WTC11 (cell line): ENCODE data around the gene WDR91. TPM values are rescaled to one million over a fixed set of nuclear protein-coding genes. Genes with fewer than 3 reads are reported as not detected.

ENCODE experiments used
- ATAC-seq: fragments of 200-7000 bp; cut with Tn5 transposase; 2 replicates; pipeline ENCODE4 v1.10.0; 2021; ENCODE audit warnings: mild to moderate bottlenecking, moderate library complexity
- CTCF ChIA-PET: fragments of 300-600 bp; sonication (Branson Sonifier 250); formaldehyde crosslinking; loops from one replicate; lab custom pipeline; 2021; ENCODE audit warnings: antibody characterized with exemption; lab: Charles Lee
- POLR2A ChIA-PET: fragments of 350-600 bp; sonication (Branson Sonifier 250); formaldehyde crosslinking; loops from one replicate; lab custom pipeline; 2021; ENCODE audit warnings: antibody characterized with exemption; lab: Charles Lee
- DNase-seq: peaks from one replicate; pipeline ENCODE4 v3.0.0; 2021; ENCODE audit warnings: low spot score
- H3K27ac Mint-ChIP-seq: 2 replicates; pipeline ENCODE4 v1.8.0; 2021; ENCODE audit warnings: mixed read lengths
- H3K27me3 Mint-ChIP-seq: 2 replicates; pipeline ENCODE4 v1.8.0; 2021; ENCODE audit warnings: low read depth, mild to moderate bottlenecking, moderate library complexity, mixed read lengths
- H3K36me3 Mint-ChIP-seq: 2 replicates; pipeline ENCODE4 v1.8.0; 2021; ENCODE audit warnings: mixed read lengths
- H3K4me1 Mint-ChIP-seq: 2 replicates; pipeline ENCODE4 v1.8.0; 2022; ENCODE audit warnings: mixed read lengths
- H3K4me3 Mint-ChIP-seq: 2 replicates; pipeline ENCODE4 v1.8.0; 2021; ENCODE audit warnings: mild to moderate bottlenecking, moderate library complexity, mixed read lengths
- H3K9me3 Mint-ChIP-seq: 2 replicates; pipeline ENCODE4 v1.8.0; 2021; ENCODE audit warnings: mixed read lengths
- CREM ChIP-seq: sonication (generic); formaldehyde crosslinking; IDR thresholded peaks from 2 replicates; pipeline ENCODE4 v1.8.1; 2022; ENCODE audit warnings: mild to moderate bottlenecking, missing genetic modification reagents, moderate library complexity
- EMX1 ChIP-seq: fragments of 250-450 bp; sonication (Bioruptor Pico); IDR thresholded peaks from 2 replicates; pipeline ENCODE4 v1.8.0; 2021; ENCODE audit warnings: mild to moderate bottlenecking
- ETV6 ChIP-seq: sonication (generic); formaldehyde crosslinking; IDR thresholded peaks from 2 replicates; pipeline ENCODE4 v1.8.1; 2022; ENCODE audit warnings: mild to moderate bottlenecking, missing genetic modification reagents
- FOXJ3 ChIP-seq: sonication (generic); formaldehyde crosslinking; IDR thresholded peaks from 2 replicates; pipeline ENCODE4 v1.9.0; 2021; ENCODE audit warnings: missing genetic modification reagents, mild to moderate bottlenecking, borderline replicate concordance
- FOXP1 ChIP-seq: sonication (generic); formaldehyde crosslinking; IDR thresholded peaks from 2 replicates; pipeline ENCODE4 v1.8.0; 2022; ENCODE audit warnings: missing genetic modification reagents, mild to moderate bottlenecking, moderate library complexity, borderline replicate concordance
- GTF2I ChIP-seq: fragments of 250-450 bp; sonication (Bioruptor Pico); conservative IDR thresholded peaks from 2 replicates; pipeline ENCODE4 v1.4.0; 2021; ENCODE audit warnings: mild to moderate bottlenecking
- JAZF1 ChIP-seq: fragments of 250-450 bp; sonication (Bioruptor Pico); IDR thresholded peaks from 2 replicates; pipeline ENCODE4 v1.9.0; 2021; ENCODE audit warnings: moderate library complexity, mild to moderate bottlenecking, inconsistent platforms
- MYBL2 ChIP-seq: sonication (generic); formaldehyde crosslinking; IDR thresholded peaks from 2 replicates; pipeline ENCODE4 v1.8.1; 2023; ENCODE audit warnings: mild to moderate bottlenecking, moderate library complexity, missing genetic modification reagents
- RELA ChIP-seq: sonication (generic); formaldehyde crosslinking; IDR thresholded peaks from 2 replicates; pipeline ENCODE4 v1.8.1; 2022; ENCODE audit warnings: missing genetic modification reagents, mild to moderate bottlenecking, borderline replicate concordance
- SMAD3 ChIP-seq: sonication (generic); formaldehyde crosslinking; IDR thresholded peaks from 2 replicates; pipeline ENCODE4 v1.8.0; 2022; ENCODE audit warnings: missing genetic modification reagents, mild to moderate bottlenecking, borderline replicate concordance
- SOX15 ChIP-seq: fragments of 250-450 bp; sonication (Bioruptor Pico); IDR thresholded peaks from 2 replicates; pipeline ENCODE4 v1.9.0; 2021; ENCODE audit warnings: mild to moderate bottlenecking
- SP1 ChIP-seq: sonication (generic); formaldehyde crosslinking; conservative IDR thresholded peaks from 2 replicates; pipeline ENCODE4 v1.8.1; 2022; ENCODE audit warnings: missing genetic modification reagents
- TEAD4 ChIP-seq: sonication (generic); formaldehyde crosslinking; IDR thresholded peaks from 2 replicates; pipeline ENCODE4 v1.8.0; 2022; ENCODE audit warnings: mild to moderate bottlenecking, missing genetic modification reagents
- TP53 ChIP-seq: sonication (generic); formaldehyde crosslinking; IDR thresholded peaks from 2 replicates; pipeline ENCODE4 v1.8.1; 2023; ENCODE audit warnings: mild to moderate bottlenecking, missing genetic modification reagents
- ZBTB21 ChIP-seq: sonication (generic); formaldehyde crosslinking; IDR thresholded peaks from 2 replicates; pipeline ENCODE4 v1.8.1; 2023; ENCODE audit warnings: mild to moderate bottlenecking, missing genetic modification reagents, borderline replicate concordance
- ZNF263 ChIP-seq: sonication (generic); formaldehyde crosslinking; IDR thresholded peaks from 2 replicates; pipeline ENCODE4 v1.8.1; 2022; ENCODE audit warnings: low read depth, mild to moderate bottlenecking, moderate library complexity, missing genetic modification reagents
- total RNA-seq: library from RNA; stranded (reverse); gene quantifications from 3 replicates; pipeline ENCODE4 v1.2.3, GENCODE V29; 2021
- TF ChIP-seq, protein P1 (sequence below): sonication (generic); formaldehyde crosslinking; IDR thresholded peaks from 2 replicates; pipeline ENCODE4 v1.8.0; 2022; ENCODE audit warnings: missing genetic modification reagents
- TF ChIP-seq, protein P2 (sequence below): sonication (generic); formaldehyde crosslinking; IDR thresholded peaks from 2 replicates; pipeline ENCODE4 v1.8.0; 2023; ENCODE audit warnings: missing genetic modification reagents
- TF ChIP-seq, protein P3 (sequence below): sonication (generic); formaldehyde crosslinking; IDR thresholded peaks from 2 replicates; pipeline ENCODE4 v1.8.1; 2022; ENCODE audit warnings: mild to moderate bottlenecking, moderate library complexity, missing genetic modification reagents
- TF ChIP-seq, protein P4 (sequence below): fragments of 250-450 bp; sonication (Bioruptor Pico); IDR thresholded peaks from 2 replicates; pipeline ENCODE4 v2.1.2; 2022; ENCODE audit warnings: mild to moderate bottlenecking, moderate library complexity
- TF ChIP-seq, protein P5 (sequence below): sonication (generic); formaldehyde crosslinking; IDR thresholded peaks from 2 replicates; pipeline ENCODE4 v1.8.0; 2022; ENCODE audit warnings: mild to moderate bottlenecking, missing genetic modification reagents

Gene WDR91
- total RNA-seq, 1 experiment from 2014 or later: 12.0 TPM

DNA sequence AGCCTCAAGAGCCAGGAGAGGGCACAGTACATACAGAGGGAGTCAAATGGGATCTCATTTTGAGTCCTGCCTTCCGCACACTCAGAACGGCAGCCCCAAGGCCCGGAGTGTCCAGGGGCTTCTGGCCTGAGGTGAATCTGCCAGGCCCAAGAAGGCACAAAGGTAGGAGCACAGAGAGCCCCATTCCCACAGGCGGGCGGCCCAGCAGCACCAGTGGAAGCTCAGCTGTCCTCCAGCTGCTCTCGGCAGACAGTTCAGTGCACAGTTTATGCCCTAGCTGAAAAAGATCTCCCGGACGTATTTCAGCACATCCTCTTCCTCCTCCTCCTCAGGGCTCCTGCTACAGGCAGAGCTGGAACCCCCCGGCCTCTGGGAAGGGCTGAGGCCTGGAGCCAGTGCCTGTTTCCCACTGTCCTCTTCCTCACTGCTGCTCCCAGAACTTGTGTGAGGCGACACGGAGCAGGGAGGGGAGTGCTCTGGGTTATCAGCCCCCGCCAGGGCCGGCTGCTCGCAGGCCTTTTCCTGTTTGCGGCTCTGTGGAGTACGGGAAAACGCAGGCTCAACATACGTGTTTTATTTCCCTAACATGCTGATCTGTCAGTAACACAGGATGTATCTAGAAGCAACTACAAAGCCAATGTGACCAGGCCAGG, 44.9 kb downstream of the WDR91 start:
- no peak overlapping the region for H3K4me3 Mint-ChIP-seq
- peaks cover 25% of the 10 kb centered on the region for H3K4me1 Mint-ChIP-seq
- peaks cover 69% of the 10 kb centered on the region for H3K36me3 Mint-ChIP-seq
- ChIA-PET POLR2A (no interaction called here), CTCF (no interaction called here)
- H3K27ac Mint-ChIP-seq: no peak overlapping the region
- DNase-seq: no peak
- no peaks in the 10 kb centered on the region; the same call in 1 of the 2 replicates for H3K27me3 Mint-ChIP-seq
- H3K9me3 Mint-ChIP-seq: peaks cover 20% of the 10 kb centered on the region
- ATAC-seq: no peak
- no peak for TF ChIP-seq CREM (CRISPR knock-in tag)
- TF ChIP-seq SP1 (CRISPR knock-in tag): no peak

DNA sequence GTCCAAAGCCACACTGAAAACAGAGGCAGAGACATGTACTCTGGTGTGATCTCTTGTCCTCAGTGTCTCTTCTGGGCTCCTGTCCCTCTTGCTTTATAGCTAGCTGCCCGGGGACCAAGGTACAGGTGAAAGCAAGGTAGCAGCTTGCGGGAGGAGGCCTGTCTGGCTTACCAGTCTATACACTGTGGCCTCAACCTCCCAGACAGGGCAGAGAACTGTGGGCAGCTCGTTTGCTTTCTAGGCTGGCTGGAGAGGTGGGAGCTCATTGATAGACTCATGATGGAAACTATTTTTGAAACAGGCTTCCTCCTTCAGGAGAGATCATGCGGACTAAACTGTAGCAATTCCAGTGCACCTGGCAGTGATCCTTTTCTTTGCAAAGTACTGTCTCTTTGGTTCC, 45.5 kb downstream of the WDR91 start:
- no peak overlapping the region for H3K27ac Mint-ChIP-seq
- DNase-seq (no peak), ATAC-seq (no peak)
- ChIA-PET CTCF (no interaction called here), POLR2A (no interaction called here)
- H3K36me3 Mint-ChIP-seq: peaks cover 75% of the 10 kb centered on the region
- no peak for TF ChIP-seq JAZF1 (CRISPR knock-in tag)
- no peak for TF ChIP-seq ZNF263 (CRISPR knock-in tag)
- TF ChIP-seq SMAD3: no peak
- TF ChIP-seq SOX15 (CRISPR knock-in tag): no peak
- TF ChIP-seq, protein P1, sequence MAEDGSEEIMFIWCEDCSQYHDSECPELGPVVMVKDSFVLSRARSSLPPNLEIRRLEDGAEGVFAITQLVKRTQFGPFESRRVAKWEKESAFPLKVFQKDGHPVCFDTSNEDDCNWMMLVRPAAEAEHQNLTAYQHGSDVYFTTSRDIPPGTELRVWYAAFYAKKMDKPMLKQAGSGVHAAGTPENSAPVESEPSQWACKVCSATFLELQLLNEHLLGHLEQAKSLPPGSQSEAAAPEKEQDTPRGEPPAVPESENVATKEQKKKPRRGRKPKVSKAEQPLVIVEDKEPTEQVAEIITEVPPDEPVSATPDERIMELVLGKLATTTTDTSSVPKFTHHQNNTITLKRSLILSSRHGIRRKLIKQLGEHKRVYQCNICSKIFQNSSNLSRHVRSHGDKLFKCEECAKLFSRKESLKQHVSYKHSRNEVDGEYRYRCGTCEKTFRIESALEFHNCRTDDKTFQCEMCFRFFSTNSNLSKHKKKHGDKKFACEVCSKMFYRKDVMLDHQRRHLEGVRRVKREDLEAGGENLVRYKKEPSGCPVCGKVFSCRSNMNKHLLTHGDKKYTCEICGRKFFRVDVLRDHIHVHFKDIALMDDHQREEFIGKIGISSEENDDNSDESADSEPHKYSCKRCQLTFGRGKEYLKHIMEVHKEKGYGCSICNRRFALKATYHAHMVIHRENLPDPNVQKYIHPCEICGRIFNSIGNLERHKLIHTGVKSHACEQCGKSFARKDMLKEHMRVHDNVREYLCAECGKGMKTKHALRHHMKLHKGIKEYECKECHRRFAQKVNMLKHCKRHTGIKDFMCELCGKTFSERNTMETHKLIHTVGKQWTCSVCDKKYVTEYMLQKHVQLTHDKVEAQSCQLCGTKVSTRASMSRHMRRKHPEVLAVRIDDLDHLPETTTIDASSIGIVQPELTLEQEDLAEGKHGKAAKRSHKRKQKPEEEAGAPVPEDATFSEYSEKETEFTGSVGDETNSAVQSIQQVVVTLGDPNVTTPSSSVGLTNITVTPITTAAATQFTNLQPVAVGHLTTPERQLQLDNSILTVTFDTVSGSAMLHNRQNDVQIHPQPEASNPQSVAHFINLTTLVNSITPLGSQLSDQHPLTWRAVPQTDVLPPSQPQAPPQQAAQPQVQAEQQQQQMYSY (CRISPR knock-in tag): no peak
- TF ChIP-seq, protein P2, sequence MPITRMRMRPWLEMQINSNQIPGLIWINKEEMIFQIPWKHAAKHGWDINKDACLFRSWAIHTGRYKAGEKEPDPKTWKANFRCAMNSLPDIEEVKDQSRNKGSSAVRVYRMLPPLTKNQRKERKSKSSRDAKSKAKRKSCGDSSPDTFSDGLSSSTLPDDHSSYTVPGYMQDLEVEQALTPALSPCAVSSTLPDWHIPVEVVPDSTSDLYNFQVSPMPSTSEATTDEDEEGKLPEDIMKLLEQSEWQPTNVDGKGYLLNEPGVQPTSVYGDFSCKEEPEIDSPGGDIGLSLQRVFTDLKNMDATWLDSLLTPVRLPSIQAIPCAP (CRISPR knock-in tag): no peak
- TF ChIP-seq FOXP1 (CRISPR knock-in tag): no peak
- H3K4me1 Mint-ChIP-seq: peaks cover 27% of the 10 kb centered on the region
- H3K27me3 Mint-ChIP-seq: no peaks in the 10 kb centered on the region; the same call in 1 of the 2 replicates
- H3K9me3 Mint-ChIP-seq: peaks cover 26% of the 10 kb centered on the region
- H3K4me3 Mint-ChIP-seq: no peak overlapping the region

DNA sequence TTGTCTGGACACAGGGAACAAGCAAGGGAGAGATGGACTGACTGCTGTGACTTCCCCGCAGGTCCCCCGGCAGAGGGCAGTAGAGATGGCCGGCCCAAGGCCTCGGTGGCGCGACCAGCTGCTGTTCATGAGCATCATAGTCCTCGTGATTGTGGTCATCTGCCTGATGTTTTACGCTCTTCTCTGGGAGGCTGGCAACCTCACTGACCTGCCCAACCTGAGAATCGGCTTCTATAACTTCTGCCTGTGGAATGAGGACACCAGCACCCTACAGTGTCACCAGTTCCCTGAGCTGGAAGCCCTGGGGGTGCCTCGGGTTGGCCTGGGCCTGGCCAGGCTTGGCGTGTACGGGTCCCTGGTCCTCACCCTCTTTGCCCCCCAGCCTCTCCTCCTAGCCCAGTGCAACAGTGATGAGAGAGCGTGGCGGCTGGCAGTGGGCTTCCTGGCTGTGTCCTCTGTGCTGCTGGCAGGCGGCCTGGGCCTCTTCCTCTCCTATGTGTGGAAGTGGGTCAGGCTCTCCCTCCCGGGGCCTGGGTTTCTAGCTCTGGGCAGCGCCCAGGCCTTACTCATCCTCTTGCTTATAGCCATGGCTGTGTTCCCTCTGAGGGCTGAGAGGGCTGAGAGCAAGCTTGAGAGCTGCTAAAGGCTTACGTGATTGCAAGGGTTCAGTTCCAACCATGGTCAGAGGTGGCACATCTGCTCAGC, 46.8 kb downstream of the WDR91 start:
- POLR2A ChIA-PET: interaction anchor here (0.6 kb wide), 1 partner anchor 705 kb away, joined by 3 read pairs; no protein-coding TSS in a partner anchor
- ATAC-seq (peak; percentile 13; the same call in 1 of the 2 replicates), DNase-seq (no peak)
- H3K9me3 Mint-ChIP-seq: peaks cover 28% of the 10 kb centered on the region
- CTCF ChIA-PET: interaction anchor here (0.6 to 1.7 kb wide), 8 partner anchors 10 to 498 kb away, joined by 3 to 9 read pairs (median 3); partner anchors contain the start of genes AGBL3 and STMP1
- no peaks in the 10 kb centered on the region; the same call in 1 of the 2 replicates for H3K27me3 Mint-ChIP-seq
- H3K4me1 Mint-ChIP-seq: peaks cover 32% of the 10 kb centered on the region
- peaks cover 84% of the 10 kb centered on the region for H3K36me3 Mint-ChIP-seq
- peak overlapping the region; percentile 70; the same call in 1 of the 2 replicates for H3K27ac Mint-ChIP-seq
- H3K4me3 Mint-ChIP-seq: no peak overlapping the region
- TF ChIP-seq, protein P3, sequence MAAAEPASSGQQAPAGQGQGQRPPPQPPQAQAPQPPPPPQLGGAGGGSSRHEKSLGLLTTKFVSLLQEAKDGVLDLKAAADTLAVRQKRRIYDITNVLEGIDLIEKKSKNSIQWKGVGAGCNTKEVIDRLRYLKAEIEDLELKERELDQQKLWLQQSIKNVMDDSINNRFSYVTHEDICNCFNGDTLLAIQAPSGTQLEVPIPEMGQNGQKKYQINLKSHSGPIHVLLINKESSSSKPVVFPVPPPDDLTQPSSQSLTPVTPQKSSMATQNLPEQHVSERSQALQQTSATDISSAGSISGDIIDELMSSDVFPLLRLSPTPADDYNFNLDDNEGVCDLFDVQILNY (CRISPR knock-in tag): no peak
- TF ChIP-seq ETV6 (CRISPR knock-in tag): no peak
- TF ChIP-seq, protein P4, sequence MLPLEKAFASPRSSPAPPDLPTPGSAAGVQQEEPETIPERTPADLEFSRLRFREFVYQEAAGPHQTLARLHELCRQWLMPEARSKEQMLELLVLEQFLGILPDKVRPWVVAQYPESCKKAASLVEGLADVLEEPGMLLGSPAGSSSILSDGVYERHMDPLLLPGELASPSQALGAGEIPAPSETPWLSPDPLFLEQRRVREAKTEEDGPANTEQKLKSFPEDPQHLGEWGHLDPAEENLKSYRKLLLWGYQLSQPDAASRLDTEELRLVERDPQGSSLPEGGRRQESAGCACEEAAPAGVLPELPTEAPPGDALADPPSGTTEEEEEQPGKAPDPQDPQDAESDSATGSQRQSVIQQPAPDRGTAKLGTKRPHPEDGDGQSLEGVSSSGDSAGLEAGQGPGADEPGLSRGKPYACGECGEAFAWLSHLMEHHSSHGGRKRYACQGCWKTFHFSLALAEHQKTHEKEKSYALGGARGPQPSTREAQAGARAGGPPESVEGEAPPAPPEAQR (CRISPR knock-in tag): no peak
- TF ChIP-seq, protein P5, sequence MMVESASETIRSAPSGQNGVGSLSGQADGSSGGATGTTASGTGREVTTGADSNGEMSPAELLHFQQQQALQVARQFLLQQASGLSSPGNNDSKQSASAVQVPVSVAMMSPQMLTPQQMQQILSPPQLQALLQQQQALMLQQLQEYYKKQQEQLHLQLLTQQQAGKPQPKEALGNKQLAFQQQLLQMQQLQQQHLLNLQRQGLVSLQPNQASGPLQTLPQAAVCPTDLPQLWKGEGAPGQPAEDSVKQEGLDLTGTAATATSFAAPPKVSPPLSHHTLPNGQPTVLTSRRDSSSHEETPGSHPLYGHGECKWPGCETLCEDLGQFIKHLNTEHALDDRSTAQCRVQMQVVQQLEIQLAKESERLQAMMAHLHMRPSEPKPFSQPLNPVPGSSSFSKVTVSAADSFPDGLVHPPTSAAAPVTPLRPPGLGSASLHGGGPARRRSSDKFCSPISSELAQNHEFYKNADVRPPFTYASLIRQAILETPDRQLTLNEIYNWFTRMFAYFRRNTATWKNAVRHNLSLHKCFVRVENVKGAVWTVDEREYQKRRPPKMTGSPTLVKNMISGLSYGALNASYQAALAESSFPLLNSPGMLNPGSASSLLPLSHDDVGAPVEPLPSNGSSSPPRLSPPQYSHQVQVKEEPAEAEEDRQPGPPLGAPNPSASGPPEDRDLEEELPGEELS (CRISPR knock-in tag): no peak
- TF ChIP-seq RELA (CRISPR knock-in tag): no peak
- TF ChIP-seq ZBTB21 (CRISPR knock-in tag): no peak
- TF ChIP-seq TEAD4 (CRISPR knock-in tag): no peak
- no peak for TF ChIP-seq GTF2I (CRISPR knock-in tag)
- TF ChIP-seq TP53 (CRISPR knock-in tag): no peak
- no peak for TF ChIP-seq FOXJ3 (CRISPR knock-in tag)
- TF ChIP-seq EMX1: no peak
- no peak for TF ChIP-seq MYBL2 (CRISPR knock-in tag)
